GM12878 (cell line): ENCODE measurements around the gene LGALS8.

ENCODE experiments used
- CREM ChIP-seq: IDR thresholded peaks from 2 replicates; pipeline ENCODE4 v1.6.1; 2014; ENCODE audit warnings: antibody characterized with exemption, low read depth
- EP300 ChIP-seq, 2 experiments: fragments of 150-350 bp in 1 of 2; IDR thresholded peaks; 2 replicates each; pipeline ENCODE4 v1.6.1; 2011 to 2012; ENCODE audit warnings: low read depth in 2 of 2, low read length in 2 of 2, borderline replicate concordance in 1 of 2, improper control_type of control experiment in 1 of 2, inconsistent platforms in 1 of 2; ENCODE audit not compliant: control insufficient read depth in 1 of 2
- POLR2A ChIP-seq: IDR thresholded peaks from 2 replicates; pipeline ENCODE4 v1.6.1; 2011; ENCODE audit warnings: low read depth, mild to moderate bottlenecking, low read length
- RB1 ChIP-seq: fragments of 450-650 bp; formaldehyde crosslinking; IDR thresholded peaks from 2 replicates; pipeline ENCODE4 v1.6.1; 2017; ENCODE audit warnings: mild to moderate bottlenecking, borderline replicate concordance
- RCOR1 ChIP-seq: conservative IDR thresholded peaks from 2 replicates; pipeline ENCODE4 v1.6.1; 2012; ENCODE audit warnings: low read depth, low read length, improper control_type of control experiment
- YY1 ChIP-seq: IDR thresholded peaks from 2 replicates; pipeline ENCODE4 v1.6.1; 2011; ENCODE audit warnings: low read depth, mild to moderate bottlenecking, low read length
- TF ChIP-seq, protein P1 (sequence below), 3 experiments: IDR thresholded peaks in 2 of 3; conservative IDR thresholded peaks in 1 of 3; 2 replicates each; pipeline ENCODE4 v1.5.1; 2011; ENCODE audit warnings: low read depth in 3 of 3, low read length in 3 of 3, mild to moderate bottlenecking in 3 of 3, control low read depth in 2 of 3, moderate library complexity in 2 of 3, inconsistent platforms in 1 of 3, mixed read lengths in 1 of 3; ENCODE audit not compliant: control insufficient read depth in 2 of 3, insufficient read depth in 1 of 3; ENCODE audit errors: extremely low read depth in 1 of 3
- TF ChIP-seq, protein P2 (sequence below): IDR thresholded peaks from 2 replicates; pipeline ENCODE4 v1.6.1; 2012; ENCODE audit warnings: low read depth, low read length, improper control_type of control experiment

DNA sequence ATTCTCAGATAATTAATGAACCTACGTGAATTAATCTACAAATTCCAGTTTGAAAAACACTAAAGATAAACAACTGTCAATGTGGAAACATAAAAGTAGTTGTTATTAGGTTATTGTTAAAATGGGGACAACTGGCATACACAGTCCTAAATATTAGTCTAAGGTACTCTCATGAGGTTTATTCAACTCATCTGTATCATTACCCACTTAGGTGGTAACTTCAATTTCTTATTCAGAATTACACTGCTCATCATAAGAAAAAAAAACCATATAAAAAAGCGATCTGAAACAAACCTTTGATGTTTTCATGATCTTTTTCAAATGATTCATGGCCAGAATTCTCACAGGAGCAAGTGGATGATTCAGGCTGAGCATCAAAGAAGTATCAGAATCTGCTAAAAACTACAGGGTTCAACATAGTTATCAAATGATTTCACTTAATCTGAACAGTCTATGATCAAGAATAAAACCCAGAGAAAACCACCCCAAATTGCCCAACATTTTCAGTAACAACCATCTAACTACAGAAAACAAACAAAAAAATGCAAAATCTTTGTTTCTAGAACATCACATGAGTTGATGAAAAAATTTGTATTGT lies 66.9 kb downstream of the LGALS8 start:
- TF ChIP-seq, protein P1, sequence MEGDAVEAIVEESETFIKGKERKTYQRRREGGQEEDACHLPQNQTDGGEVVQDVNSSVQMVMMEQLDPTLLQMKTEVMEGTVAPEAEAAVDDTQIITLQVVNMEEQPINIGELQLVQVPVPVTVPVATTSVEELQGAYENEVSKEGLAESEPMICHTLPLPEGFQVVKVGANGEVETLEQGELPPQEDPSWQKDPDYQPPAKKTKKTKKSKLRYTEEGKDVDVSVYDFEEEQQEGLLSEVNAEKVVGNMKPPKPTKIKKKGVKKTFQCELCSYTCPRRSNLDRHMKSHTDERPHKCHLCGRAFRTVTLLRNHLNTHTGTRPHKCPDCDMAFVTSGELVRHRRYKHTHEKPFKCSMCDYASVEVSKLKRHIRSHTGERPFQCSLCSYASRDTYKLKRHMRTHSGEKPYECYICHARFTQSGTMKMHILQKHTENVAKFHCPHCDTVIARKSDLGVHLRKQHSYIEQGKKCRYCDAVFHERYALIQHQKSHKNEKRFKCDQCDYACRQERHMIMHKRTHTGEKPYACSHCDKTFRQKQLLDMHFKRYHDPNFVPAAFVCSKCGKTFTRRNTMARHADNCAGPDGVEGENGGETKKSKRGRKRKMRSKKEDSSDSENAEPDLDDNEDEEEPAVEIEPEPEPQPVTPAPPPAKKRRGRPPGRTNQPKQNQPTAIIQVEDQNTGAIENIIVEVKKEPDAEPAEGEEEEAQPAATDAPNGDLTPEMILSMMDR (IDR thresholded peaks at IDR 0.05 in 2 of 3, conservative IDR thresholded peaks at IDR 0.05 in 1 of 3; ENCODE audit: control insufficient read depth in 2 of 3, extremely low read depth in 1 of 3, insufficient read depth in 1 of 3, low read depth in 3 of 3, low read length in 3 of 3), result no peak
- TF ChIP-seq YY1 (no peak), POLR2A (no peak), CREM (no peak), EP300 (IDR thresholded peaks at IDR 0.05; ENCODE audit: borderline replicate concordance in 1 of 2, control insufficient read depth in 1 of 2, low read depth in 2 of 2, low read length in 2 of 2) (no peak), RB1 (no peak), RCOR1 (no peak)
- TF ChIP-seq, protein P2, sequence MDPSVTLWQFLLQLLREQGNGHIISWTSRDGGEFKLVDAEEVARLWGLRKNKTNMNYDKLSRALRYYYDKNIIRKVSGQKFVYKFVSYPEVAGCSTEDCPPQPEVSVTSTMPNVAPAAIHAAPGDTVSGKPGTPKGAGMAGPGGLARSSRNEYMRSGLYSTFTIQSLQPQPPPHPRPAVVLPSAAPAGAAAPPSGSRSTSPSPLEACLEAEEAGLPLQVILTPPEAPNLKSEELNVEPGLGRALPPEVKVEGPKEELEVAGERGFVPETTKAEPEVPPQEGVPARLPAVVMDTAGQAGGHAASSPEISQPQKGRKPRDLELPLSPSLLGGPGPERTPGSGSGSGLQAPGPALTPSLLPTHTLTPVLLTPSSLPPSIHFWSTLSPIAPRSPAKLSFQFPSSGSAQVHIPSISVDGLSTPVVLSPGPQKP, result no peak
